GM21515 (cell line): ENCODE data around the gene MNT.

ENCODE experiments used
- ATAC-seq: cut with Tn5 transposase; IDR thresholded peaks from one replicate; pipeline ENCODE4 v1.9.1; 2021; ENCODE audit not compliant: unreplicated experiment

The MNT gene

GRCh38 chr17:2396568-2397246 is 4.2 kb downstream of the MNT start:
- no peak for ATAC-seq

GRCh38 chr17:2396192-2396567 is 4.7 kb downstream of the MNT start:
- ATAC-seq = no peak

- no peak for ATAC-seq
These were observed 5.3 kb downstream of the MNT start for GRCh38 chr17:2395258-2396181.

GRCh38 chr17:2394775-2395201 is 6.1 kb downstream of the MNT start:
- no peak for ATAC-seq

GRCh38 chr17:2393954-2394749 is 6.7 kb downstream of the MNT start:
- no peak for ATAC-seq

GRCh38 chr17:2393174-2393953 is 7.5 kb downstream of the MNT start:
- ATAC-seq = peak; percentile 42

- peak; percentile 47 for ATAC-seq
These were observed 8.3 kb downstream of the MNT start for GRCh38 chr17:2392252-2393173.

- no peak for ATAC-seq
These were observed 9.1 kb downstream of the MNT start for GRCh38 chr17:2391597-2392251.

- no peak for ATAC-seq
These were observed 10.5 kb downstream of the MNT start for GRCh38 chr17:2390199-2390836.

GRCh38 chr17:2388683-2389055 is 12.2 kb downstream of the MNT start:
- no peak for ATAC-seq

GRCh38 chr17:2388020-2388682 is 12.7 kb downstream of the MNT start:
- ATAC-seq = no peak

GRCh38 chr17:2387086-2388019 is 13.5 kb downstream of the MNT start:
- ATAC-seq = no peak

GRCh38 chr17:2386400-2387085 is 14.3 kb downstream of the MNT start:
- no peak for ATAC-seq

GRCh38 chr17:2385240-2386210 is 15.3 kb downstream of the MNT start:
- no peak for ATAC-seq

- no peak for ATAC-seq
These were observed 16.3 kb downstream of the MNT start for GRCh38 chr17:2384439-2385127.
